ENCODE measurements around the gene ADAM12.
"Not testable (repeated sequence)": the region's sequence is repeated elsewhere in the genome, so short reads cannot be mapped to it uniquely, and the experiment has no call there.

Gene ADAM12

GRCh38 chr10:125997586-125997985, 390.7 kb downstream of the ADAM12 start:
- DNase-seq: no peak

DNA sequence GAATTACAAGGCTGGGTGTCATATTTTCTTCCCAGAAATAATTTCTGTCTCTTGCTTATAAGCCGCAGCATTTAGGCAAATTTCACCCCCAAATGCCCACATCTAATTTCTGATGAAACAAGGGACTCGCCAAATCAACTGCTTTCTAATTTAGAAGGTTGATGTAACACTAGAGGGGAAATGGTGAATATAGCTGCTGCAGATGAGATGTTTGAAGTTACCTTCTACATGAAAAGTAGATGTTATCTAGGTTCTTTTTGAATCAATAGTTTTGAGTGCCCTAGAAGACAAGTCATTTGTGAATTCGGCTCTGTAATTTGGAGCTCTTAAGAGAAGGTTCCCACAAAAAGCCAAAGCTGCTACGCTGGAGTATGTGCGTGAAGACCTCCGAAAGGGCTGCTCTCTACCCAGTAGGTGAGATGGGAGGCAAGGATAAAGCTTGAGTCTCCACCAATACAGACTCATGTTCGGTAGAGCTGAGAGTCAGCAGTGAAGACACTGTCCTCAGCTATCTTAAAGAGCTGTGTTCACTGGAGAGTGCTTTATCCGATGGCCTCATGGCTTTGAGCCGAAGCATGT, 392.5 kb downstream of the ADAM12 start:
- no peak for DNase-seq

- no peak for DNase-seq
These were observed 393.7 kb downstream of the ADAM12 start for GRCh38 chr10:125994601-125995000.

GRCh38 chr10:125992254-125992653, 396.0 kb downstream of the ADAM12 start:
- DNase-seq: no peak

GRCh38 chr10:125991392-125991791, 396.9 kb downstream of the ADAM12 start:
- no peak for DNase-seq

DNA sequence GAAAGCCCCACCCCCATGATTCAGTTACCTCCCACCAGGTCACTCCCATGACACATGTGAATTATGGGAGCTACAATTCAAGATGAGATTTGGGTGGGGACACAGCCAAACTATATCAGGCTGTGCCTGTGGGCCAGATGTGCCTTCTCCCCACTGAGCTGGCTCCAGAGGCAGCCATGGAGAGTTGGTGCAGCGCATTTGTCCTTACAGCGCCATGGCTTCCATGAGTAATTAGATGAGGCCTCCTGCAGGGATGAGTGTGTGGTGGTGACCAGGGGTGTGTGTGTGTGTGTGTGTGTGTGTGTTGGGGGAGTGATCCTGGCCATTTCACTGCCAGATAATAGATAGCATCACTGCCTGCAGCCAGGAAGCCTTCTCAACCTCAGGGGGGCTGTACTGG, 397.3 kb downstream of the ADAM12 start:
- DNase-seq: no peak

GRCh38 chr10:125989791-125990190, 398.5 kb downstream of the ADAM12 start:
- no peak for DNase-seq

- DNase-seq: no peak
These were observed 402.6 kb downstream of the ADAM12 start for GRCh38 chr10:125985557-125986240.

DNA sequence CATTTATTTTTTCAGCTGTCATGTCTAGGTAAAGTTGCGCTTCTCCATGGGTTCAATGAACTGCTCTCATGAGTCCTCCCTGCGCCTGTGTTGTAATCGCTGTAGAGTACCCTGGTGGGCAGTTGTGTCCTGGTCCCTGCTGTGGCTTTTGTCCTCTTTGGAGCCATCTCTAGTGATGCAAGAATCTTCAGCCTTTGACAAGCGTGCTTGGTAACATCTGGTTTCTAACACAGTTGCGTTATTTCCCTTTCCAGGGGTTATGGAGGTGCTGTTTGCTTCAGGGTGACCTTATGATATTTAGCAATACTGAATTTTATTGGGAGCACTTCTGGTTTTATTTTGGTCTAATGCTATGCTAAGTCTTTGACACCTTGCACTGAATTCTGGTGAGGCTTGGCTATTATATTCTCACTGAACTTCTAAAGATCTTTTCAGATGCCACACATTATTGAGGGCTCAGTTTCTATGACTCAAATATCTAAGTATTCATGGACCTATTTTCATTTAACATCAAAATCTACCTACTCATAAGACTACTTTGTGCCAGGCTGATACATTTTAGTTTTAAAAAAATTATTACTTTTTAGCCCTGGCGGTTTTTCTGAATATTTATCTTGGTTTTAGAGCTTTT, 403.3 kb downstream of the ADAM12 start:
- no peak for DNase-seq

DNA sequence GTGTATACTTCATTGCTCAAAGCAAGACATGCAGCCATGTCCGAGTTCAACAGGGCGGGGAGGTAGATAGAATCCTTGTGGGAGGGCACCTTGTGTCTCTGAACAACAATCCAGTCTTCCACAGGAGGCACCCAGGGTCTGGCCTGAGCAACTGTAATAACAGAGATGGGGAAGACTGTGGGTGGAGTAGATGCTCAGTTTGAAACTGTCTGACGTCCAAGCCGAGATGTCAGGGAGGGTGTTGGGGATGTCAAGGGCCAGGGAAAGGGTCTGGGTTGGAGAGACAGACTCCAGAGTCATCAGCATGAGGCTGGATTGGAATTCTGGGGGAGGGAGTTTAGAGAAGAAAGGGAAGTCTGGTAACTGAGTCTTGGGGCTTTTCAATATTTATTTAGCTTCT, 403.9 kb downstream of the ADAM12 start:
- DNase-seq: no peak

GRCh38 chr10:125983656-125984055, 404.6 kb downstream of the ADAM12 start:
- peak; percentile 43 for DNase-seq

DNA sequence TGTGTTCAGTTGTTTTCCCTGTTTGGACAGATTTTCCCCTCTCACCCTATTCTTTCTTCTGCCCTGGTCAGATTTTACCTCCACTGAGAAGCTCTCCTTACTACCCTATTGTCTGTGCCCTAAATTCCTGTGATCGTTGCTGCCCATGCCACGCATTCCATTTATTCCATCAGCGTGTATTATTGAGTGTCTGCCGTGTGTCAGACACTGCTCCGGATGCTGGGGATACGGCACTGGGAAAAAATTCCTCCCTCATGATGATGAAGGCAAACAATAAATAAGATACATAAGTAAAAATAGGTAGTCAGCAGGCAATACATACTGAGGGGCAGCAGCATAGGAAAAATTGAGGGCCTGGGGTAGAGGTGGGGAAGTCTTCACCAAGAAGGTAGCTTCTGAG, 405.1 kb downstream of the ADAM12 start:
- DNase-seq: no peak

GRCh38 chr10:125982260-125982948, 405.9 kb downstream of the ADAM12 start:
- DNase-seq: peak; percentile 80

DNA sequence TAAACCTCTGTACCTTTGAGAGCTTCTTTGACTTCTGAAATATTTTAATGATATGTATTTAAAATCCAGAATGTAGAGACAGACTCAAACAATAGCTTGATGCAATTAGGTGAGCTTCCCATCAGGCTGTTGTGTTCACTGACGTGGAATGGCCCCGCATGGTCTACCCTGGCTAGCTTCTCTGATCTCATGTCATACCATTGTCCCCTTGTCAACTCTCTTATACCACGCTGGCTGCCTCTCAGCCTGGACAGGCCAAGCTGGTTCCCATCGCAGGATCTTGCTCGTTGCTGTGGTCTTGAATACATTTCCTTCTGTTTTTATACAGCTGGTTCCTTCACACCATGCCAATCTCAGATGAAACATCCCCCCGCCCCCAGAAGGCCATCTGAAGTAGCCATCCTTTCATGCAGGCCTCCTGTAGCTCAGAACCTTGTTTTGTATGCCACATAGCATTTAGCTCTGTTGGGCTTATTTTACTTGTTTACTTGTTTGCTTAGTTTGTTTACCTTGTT, 407.7 kb downstream of the ADAM12 start:
- no peak for DNase-seq

- DNase-seq: no peak
These were observed 408.3 kb downstream of the ADAM12 start for GRCh38 chr10:125979976-125980375.

GRCh38 chr10:125976960-125977605, 411.2 kb downstream of the ADAM12 start:
- DNase-seq: peak; percentile 26

GRCh38 chr10:125970077-125970630, 418.1 kb downstream of the ADAM12 start:
- DNase-seq: not testable (repeated sequence)

- DNase-seq: no peak
These were observed 420.7 kb downstream of the ADAM12 start for GRCh38 chr10:125967533-125967932.

- DNase-seq: no peak
These were observed 423.7 kb downstream of the ADAM12 start for GRCh38 chr10:125964558-125964957.

Data from NCI-H82 (cell line).